ENCODE data around the gene PRKD2.

The PRKD2 gene

GRCh38 chr19:46660008-46660517, 56.9 kb downstream of the PRKD2 start:
- DNase-seq = peak; percentile 61

DNA sequence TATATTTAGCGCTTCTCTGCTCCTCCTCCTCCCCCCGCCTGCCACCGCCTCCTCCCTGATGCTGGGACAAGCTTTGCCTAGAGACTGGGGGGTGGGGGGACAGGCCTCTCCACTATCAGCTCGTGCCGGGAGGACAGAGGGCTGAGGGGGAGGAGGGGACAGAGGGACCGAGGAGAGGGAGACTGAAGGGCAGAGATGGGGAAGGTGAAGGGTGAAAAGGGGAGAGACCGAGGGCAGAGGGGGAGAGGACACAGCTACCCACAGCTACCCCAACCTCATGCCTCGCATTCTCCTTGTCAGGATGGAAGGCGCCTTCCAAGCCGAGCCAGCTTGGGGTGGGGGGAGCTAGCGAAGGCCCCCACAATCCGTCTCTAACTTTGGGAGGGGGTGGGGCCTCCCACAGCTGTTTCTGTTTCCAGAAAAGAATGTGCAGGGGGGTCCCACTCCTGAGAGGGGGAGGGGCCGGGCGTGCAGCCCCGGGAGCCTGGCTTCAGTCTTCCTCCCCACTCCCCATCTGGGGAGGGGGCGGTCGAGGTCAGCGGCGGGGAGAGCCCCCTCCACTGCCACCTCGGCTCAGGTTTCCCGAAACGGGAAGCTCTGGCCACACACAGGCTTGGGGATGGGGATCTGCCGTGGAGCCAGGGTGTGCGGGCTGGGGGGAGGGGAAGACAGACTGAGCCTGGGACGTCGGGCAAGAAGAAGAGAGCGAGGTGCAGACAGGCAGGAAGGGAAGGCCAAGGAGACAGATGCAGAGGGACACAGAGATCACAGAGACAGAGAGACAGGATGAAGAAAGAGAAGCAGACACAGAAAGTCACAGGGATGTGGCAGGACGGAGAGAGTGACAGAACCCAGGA, 57.5 kb downstream of the PRKD2 start:
- DNase-seq = peak; percentile 70

- no peak for DNase-seq
These were observed 60.4 kb downstream of the PRKD2 start for GRCh38 chr19:46656541-46656940.

DNA sequence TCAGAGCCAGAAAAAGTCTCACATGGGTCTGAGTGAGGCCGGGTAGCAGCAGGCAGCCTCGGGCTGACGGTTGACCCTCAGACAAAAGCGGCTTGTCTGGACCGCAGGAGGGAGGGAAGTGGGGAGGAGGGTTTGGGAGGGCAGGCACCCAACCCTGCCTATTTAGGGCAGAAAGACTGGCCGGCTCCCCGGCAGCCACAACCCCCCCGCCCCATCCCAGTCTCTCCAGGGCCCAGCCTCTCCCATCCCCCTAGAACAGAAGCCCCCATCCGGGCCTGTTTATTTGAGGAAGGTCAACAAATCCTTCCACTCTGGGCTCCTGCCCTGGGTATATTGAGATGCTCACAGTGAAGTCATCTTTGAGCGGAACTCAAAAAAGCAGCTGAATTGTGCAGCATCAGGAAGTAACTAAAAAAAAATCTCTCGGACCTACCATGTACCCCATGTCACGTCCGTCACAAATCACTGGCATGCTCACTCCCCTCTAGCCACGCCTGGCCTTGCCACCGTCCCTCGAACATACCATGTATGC, 62.2 kb downstream of the PRKD2 start:
- no peak for DNase-seq

GRCh38 chr19:46650445-46650844, 66.5 kb downstream of the PRKD2 start:
- DNase-seq = no peak

GRCh38 chr19:46648961-46649960, 67.7 kb downstream of the PRKD2 start:
- DNase-seq = no peak

DNA sequence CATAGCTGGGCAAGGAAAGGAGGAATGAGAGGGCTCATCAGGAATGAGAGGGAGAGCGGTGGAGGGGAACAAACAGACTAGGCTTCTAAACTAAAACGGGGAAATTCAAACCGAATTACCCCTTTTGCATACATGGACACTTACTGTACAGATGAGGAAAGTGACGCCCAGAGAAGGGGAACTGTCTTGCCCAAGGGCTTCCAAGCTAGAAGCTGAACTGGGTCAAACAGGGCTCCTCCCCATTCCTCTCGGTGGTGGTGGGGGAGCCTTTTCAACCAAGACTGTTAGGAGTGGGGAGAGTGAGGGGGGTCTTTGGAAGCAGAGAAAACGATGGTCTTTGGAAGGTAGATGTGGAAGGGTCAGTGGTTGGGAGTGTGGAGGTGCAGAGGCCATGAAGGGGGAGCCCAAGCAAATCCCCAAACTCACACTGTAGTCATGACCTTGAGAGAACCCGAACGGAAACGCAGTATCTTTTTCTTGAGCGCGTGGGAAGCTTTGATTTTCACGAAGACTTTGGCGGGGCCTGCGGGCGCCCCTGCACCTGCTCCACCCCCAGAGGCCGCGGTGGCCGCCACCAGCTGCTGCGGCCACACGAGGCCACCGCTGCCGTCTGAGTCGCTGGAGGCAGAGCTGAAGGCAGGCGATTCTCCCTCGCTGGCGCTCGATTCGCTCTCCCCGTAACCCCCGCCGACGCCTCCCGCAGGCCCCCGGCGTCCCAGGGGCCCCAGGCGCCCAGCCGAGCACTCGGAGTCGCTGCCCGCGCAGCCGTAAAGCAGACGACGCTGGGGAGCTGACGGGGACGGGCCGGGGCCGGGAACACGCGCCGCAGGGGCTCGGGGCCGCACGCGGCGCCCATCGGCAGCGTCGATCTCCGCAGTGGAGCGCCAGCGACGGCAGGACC, 68.6 kb downstream of the PRKD2 start:
- DNase-seq = no peak

DNA sequence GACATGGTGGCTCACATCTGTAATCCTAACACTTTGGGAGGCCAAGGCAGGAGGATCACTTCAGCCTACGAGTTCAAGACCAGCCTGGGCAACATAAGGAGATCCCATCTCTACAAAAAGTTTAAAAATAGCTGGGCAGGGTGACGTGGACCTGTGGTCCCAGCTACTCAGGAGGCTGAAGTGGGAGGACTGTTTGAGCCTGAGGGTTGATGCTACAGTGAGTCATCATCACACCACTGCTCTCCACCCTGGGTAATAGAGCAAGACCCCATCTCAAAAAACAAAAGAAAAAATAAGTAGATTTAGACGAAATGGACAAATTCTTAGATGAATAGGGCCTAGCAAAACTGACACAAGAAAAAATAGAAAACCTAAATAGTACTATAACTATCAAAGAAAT, 70.5 kb downstream of the PRKD2 start:
- no peak for DNase-seq

- no peak for DNase-seq
These were observed 72.2 kb downstream of the PRKD2 start for GRCh38 chr19:46644720-46645119.

GRCh38 chr19:46640656-46641055, 76.3 kb downstream of the PRKD2 start:
- DNase-seq = no peak

GRCh38 chr19:46639358-46640182, 77.3 kb downstream of the PRKD2 start:
- peak; percentile 91 for DNase-seq

DNA sequence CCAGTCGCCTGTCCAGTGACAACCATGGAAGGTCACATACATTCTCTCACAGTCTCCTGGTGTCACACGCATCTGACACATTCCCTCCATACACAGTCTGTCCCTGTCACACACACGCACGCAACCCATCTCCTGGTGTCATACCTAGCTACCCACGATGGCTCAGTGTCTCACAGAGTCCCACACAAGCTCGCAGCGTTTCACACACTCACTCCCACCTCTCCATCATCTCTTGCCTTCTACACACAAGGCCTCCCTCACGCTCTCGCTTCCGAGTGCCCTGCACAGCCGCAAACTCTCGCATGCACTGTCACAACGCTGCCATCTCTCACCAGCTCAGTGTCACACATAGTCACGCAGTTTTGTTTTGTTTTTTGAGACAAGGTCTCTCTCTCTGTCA, 79.7 kb downstream of the PRKD2 start:
- DNase-seq = no peak

DNA sequence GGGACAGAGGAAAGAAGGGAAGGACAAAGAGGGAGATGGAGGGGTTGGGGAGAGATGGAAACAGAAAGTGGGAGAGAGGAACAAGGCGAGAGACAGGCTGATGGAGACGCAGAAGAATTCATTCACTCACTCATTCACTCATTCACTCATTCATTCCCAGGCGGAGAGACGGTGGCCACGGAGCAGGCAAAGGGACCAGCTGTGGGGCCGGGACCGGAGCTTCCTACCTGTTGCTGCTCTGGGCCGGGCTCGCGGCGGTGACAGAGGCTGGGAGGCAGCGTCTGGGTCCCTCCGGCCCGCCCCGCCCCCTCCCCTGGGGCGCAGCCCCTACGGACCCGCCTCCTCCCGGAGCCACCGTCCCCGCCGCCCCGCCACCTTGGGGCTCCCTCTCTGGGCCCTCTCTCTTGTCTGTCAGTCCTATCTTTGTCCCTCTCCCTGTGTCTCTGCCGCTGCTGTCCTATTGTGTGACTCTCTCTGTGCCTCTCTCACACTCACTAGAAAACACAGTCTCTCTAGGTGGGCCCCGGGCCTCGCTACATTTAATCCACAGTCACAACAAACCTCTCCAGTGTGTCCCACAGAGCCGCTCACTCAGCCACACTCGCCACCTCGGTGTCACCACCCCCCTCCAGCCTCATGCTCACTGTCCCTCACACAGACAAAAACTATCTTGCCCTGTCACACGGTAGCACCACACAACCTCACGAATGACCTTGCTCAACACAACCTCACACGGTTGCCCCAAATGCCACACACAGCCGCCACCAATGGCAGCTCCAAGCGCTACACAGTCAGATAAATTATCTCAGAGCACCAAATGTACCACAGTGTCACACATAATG, 80.8 kb downstream of the PRKD2 start, which contains the start of gene GNG8:
GNG8 (minus strand) TSS at position 283 of the 842 bp plus-strand sequence. CDS start 1,520 bp downstream, outside the sequence.
- DNase-seq = no peak

DNA sequence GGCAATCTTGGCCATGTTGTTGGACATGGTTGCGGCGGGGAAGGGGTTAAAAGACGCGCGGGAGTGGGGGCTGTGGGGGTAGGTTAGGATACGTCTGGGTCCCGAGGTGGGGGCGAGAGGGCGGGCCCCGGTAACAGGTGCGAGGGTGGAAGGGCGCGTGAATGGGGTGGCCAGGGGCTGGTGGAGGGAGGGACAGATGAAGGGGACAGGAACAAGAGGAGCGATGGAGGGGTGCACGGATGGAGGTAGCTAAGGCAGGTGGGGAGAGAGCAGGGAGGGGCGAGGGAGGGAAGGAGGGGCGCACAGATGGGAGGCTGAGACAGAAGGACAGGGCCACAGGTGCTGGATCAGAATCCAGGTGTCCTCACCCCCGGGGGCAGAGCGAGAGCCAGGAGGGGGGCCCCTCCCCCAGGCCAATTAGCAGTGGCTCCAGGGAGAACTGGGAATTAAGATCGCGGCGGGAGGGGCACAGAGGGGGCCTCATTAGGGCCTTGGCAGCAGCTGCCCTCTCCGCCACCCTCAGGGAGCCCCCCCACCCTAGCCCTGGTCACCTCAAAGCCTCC, 82.2 kb downstream of the PRKD2 start:
- DNase-seq = no peak

- DNase-seq = peak; percentile 88
These were observed 82.8 kb downstream of the PRKD2 start for GRCh38 chr19:46634045-46634655.

DNA sequence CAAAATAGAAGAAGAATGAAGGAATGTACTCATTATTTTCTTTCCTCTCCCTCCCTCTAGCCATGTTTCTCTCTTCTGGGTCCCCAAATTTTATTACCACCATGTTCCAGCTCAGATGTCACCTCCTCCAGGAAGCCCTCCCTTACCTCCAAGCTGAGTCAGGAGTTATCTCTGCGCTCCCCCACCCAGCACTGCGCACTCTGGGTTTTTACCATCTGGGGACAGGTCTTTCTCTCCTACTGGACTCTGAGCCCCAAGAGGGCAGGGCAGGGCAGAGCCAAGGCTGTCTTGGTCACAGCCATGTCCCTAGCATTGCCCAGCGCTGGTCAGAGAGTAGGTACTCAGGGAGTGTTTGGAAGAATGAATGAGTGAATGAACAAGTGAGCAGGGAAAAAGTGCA, 83.8 kb downstream of the PRKD2 start:
- DNase-seq = no peak

GRCh38 chr19:46631481-46631880, 85.4 kb downstream of the PRKD2 start:
- DNase-seq = peak; percentile 81

- DNase-seq = no peak
These were observed 86.2 kb downstream of the PRKD2 start for GRCh38 chr19:46630586-46631205.

DNA sequence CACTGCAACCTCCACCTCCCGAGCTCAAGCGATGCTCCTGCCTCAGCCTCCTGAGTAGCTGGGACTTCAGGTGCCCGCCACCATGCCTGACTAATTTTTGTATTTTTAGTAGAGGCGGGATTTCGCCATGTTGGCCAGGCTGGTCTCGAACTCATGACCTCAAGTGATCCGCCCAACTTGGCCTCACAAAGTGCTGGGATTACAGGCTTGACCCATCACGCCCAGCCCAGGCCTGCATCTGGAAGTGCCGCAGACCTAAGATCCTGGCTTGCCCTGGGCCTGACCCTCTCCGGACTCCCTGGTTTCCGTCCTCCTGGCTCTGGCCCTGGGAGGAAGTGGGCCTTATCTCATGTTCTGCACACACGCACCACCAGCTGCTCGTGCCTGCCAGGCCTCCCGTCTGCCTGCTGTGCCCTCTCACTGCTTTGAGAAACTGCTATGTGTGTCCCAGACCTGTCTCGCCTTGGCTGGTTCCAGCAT, 87.3 kb downstream of the PRKD2 start:
- DNase-seq = no peak
